A673 (cell line): Measurements from ENCODE around the gene KCNJ18.

ENCODE experiments used
- CTCF ChIP-seq: fragments of 300-800, 200-600 bp; sonication (generic); conservative IDR thresholded peaks from 2 replicates; pipeline ENCODE4 v1.5.1; 2017; ENCODE audit warnings: low read depth, mild to moderate bottlenecking, antibody characterized with exemption, low read length, moderate library complexity, mixed read lengths
- EZH2 ChIP-seq: fragments of 200-600 bp; sonication (generic); IDR thresholded peaks from 2 replicates; pipeline ENCODE4 v1.6.1; 2017; ENCODE audit warnings: borderline replicate concordance, low read depth, mild to moderate bottlenecking, mixed read lengths, antibody characterized with exemption, low read length; ENCODE audit not compliant: poor library complexity, severe bottlenecking

GRCh38 chr17:21686165-21687015, 5.9 kb upstream of the KCNJ18 start:
- TF ChIP-seq CTCF, result no peak
- no peak for TF ChIP-seq EZH2
